Astrocyte of the spinal cord (primary cell): ENCODE results near the gene ABLIM2.
A peak's percentile ranks its signal among the peaks of the same experiment; 100 is the strongest.

Experiments used
- DNase-seq: peaks from one replicate; pipeline ENCODE4 v3.0.0; 2011; ENCODE audit warnings: low read depth, low spot score
- H3K4me3 ChIP-seq: 2 replicates; pipeline ENCODE4 v1.5.1; 2011; ENCODE audit warnings: low read depth, mild to moderate bottlenecking, low read length, moderate library complexity
- in situ Hi-C: cut with HindIII; loops from 2 replicates; pipeline ENCODE4 v1.10.0; 2017; ENCODE audit warnings: low sequenced_read_pairs
- TF ChIP-seq, protein P1 (sequence below): IDR thresholded peaks from 2 replicates; pipeline ENCODE4 v1.5.1; 2012; ENCODE audit warnings: low read depth, mild to moderate bottlenecking, low read length, inconsistent platforms

The ABLIM2 gene

DNA sequence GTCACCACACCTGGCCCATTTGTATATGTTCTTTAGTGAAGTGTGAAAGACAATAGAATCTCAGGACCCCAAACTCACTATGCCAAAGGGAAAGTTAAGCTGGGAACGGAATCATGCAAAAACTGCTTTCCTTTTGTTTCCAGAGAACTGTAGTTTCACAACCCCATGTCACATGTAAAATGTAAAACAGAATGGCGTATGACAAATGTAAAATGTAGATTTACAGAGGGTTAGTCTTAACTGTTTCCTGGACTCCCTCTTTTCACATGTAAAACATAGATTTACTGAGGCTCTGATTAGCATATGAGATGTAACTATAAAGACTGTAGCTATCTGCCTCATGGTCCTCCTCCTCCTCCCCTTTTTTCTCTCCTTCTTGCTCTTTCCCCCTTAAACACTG is 66.3 kb downstream of the ABLIM2 start:
- H3K4me3 ChIP-seq, result no peak overlapping the region
- in situ Hi-C loops, result no loop called here
- TF ChIP-seq, protein P1, sequence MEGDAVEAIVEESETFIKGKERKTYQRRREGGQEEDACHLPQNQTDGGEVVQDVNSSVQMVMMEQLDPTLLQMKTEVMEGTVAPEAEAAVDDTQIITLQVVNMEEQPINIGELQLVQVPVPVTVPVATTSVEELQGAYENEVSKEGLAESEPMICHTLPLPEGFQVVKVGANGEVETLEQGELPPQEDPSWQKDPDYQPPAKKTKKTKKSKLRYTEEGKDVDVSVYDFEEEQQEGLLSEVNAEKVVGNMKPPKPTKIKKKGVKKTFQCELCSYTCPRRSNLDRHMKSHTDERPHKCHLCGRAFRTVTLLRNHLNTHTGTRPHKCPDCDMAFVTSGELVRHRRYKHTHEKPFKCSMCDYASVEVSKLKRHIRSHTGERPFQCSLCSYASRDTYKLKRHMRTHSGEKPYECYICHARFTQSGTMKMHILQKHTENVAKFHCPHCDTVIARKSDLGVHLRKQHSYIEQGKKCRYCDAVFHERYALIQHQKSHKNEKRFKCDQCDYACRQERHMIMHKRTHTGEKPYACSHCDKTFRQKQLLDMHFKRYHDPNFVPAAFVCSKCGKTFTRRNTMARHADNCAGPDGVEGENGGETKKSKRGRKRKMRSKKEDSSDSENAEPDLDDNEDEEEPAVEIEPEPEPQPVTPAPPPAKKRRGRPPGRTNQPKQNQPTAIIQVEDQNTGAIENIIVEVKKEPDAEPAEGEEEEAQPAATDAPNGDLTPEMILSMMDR, result no peak
- DNase-seq, result no peak

DNA sequence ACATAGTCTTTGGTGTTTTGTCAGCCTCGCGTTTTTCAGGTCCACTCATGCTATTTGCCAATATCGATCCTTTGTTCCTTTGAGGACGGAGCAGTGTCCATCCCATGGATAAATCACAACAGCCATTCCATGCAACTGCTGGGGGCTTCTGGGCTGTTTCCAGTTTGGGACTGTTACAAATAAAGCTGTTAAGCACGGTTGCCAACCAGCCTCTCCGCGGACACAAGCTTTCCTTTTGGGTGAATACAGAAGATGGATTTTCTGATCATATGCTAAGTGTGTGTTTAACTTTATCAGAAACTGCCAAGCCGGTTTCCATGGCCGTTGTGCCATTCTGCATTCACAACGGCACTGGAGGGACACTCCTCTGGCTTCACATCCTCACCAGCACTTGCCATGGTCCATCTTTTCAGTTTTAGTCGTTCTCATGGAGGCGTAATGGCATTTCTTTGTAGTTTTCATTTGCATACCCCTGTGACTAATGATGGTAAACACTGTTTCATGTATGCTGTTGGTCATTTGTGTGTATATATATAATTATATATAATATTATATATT is 67.8 kb downstream of the ABLIM2 start:
- TF ChIP-seq, protein P1, result no peak
- in situ Hi-C loops, result no loop called here
- DNase-seq, result no peak
- no peak overlapping the region for H3K4me3 ChIP-seq

DNA sequence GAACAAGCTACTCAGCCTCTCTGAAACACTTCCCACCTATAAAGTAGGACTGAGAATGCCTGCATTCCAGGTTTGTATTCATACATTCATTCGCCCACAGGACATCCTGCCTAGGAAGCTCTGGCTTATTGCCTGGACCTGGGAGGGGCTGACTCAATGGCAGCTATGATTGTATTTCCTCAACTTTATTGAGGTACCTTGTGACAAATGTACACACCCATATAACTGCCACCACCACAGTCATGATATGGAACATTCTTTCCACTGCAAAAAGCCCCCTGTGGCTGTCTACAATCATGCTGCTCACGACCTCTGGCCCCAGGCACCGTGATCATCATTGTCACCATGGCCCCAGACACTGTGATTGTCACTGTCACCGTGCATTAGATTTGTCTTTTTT is 68.3 kb downstream of the ABLIM2 start:
- peak; percentile 38 for DNase-seq
- TF ChIP-seq, protein P1, result no peak
- in situ Hi-C loops, result no loop called here
- no peak overlapping the region for H3K4me3 ChIP-seq

DNA sequence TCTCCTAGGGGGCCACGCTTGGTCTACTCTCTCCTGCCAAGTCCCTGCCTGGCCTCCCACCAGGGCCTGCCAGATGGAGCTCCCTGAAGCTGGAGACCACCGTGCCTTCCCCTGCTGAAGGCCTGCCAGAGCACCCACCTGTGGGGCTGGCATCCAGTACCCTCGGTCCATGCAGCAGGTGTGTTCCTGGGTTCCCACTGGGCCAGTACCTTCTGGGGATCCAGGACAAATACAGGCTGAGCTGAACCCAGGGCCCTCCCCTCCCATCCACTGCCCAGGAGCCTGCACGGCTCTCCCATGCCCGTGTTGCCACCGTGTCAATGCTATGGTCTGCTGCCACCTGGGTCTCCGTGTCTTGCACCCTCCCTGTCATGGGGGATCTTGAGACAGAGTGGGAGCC is 68.8 kb downstream of the ABLIM2 start:
- H3K4me3 ChIP-seq, result no peak overlapping the region
- DNase-seq, result no peak
- in situ Hi-C loops, result no loop called here
- TF ChIP-seq, protein P1, result no peak

DNA sequence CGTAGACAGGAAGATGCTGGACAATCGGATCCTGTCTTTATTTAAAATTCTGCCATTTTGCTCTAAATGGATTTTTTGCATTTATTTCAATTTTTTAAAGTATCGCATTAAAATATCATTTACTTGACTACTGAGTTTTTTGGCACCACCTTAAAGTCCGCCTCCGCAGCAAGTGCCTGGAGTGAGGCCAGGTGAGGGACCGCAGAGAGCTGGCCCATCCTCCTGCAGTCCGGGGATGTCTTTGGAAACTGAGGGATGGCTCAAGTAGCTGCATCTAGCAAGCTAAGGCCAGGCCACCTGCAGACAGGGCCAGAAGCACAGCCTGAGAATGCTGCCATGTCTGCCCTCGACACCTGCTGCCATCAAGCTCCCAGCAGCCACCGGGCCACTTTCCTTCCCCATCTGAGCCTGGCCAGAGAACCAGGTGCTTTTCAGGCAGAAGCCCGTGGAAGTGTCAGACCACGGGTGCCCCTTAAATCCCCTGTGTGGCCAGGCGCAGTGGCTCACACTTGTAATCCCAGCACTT is 69.6 kb downstream of the ABLIM2 start:
- TF ChIP-seq, protein P1, result no peak
- no peak for DNase-seq
- in situ Hi-C loops, result no loop called here
- no peak overlapping the region for H3K4me3 ChIP-seq

DNA sequence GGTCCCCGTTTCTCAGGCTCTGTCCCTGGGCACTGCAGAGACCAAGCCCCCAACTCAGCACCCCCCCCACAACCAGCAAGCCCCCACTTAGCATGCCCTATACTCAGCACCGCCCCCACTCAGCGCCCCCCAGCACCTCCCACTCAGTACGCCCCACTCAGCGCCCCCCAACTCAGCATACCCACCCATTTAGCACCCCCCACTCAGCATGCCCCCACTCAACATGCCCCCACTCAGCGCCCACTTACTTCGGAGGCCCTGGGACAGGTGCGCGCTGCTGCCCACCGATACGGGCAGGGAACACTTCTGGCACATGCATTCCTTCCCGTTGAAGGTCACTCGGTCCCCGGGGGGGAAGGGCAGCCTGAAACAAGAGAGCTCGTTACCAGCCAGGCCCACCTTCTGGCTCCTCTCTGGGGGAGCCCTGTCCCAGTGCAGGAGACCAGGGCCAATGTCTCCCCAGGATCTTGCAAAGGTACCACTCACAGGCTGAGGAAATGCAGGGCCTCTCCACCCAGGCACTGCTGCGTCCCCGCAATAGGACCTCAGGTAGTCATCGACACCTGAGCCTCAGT is 70.6 kb downstream of the ABLIM2 start:
- in situ Hi-C loops, result no loop called here
- DNase-seq, result no peak
- TF ChIP-seq, protein P1, result no peak
- H3K4me3 ChIP-seq, result no peak overlapping the region
